Progenitor cell of endocrine pancreas (in vitro differentiated cells): Measurements from ENCODE around the gene LAMB4. TPM values are rescaled to one million over a fixed set of nuclear protein-coding genes. Genes with fewer than 3 reads are reported as not detected.

Source experiments
- DNase-seq: peaks from one replicate; pipeline ENCODE4 v3.0.0; 2021; ENCODE audit warnings: low spot score; ENCODE audit not compliant: unreplicated experiment
- H3K27ac Mint-ChIP-seq: 2 replicates; pipeline ENCODE4 v1.8.0; 2021; ENCODE audit warnings: mild to moderate bottlenecking, moderate library complexity, mixed read lengths
- H3K27me3 Mint-ChIP-seq: 2 replicates; pipeline ENCODE4 v1.8.0; 2021; ENCODE audit warnings: mixed read lengths
- H3K36me3 Mint-ChIP-seq: 2 replicates; pipeline ENCODE4 v1.8.0; 2022; ENCODE audit warnings: mixed read lengths; ENCODE audit not compliant: insufficient read depth
- H3K4me1 Mint-ChIP-seq: 2 replicates; pipeline ENCODE4 v1.8.0; 2021; ENCODE audit warnings: low read depth, mixed read lengths
- H3K4me3 Mint-ChIP-seq: 2 replicates; pipeline ENCODE4 v1.8.0; 2021; ENCODE audit warnings: low read depth, mild to moderate bottlenecking, moderate library complexity, mixed read lengths
- H3K9me3 Mint-ChIP-seq: 2 replicates; pipeline ENCODE4 v1.8.0; 2021; ENCODE audit warnings: low read depth, mixed read lengths
- long read RNA-seq: library from polyadenylated mRNA; unstranded; transcript quantifications from one replicate; pipeline ENCODE4 v2.0.0, GENCODE V29; 2020
- total RNA-seq: library from RNA; stranded (reverse); gene quantifications from 2 replicates; pipeline ENCODE4 v1.2.1, GENCODE V29; 2021
- TF ChIP-seq, protein P1 (sequence below): fragments of 200-600 bp; sonication (generic); IDR thresholded peaks from one replicate; pipeline ENCODE4 v1.5.0; 2021; ENCODE audit warnings: antibody characterized with exemption, mild to moderate bottlenecking; ENCODE audit not compliant: unreplicated experiment

The LAMB4 gene
- 0.12 and 0.91 TPM in 2 replicates for total RNA-seq
- long read RNA-seq: 0 reads

- TF ChIP-seq, protein P1, sequence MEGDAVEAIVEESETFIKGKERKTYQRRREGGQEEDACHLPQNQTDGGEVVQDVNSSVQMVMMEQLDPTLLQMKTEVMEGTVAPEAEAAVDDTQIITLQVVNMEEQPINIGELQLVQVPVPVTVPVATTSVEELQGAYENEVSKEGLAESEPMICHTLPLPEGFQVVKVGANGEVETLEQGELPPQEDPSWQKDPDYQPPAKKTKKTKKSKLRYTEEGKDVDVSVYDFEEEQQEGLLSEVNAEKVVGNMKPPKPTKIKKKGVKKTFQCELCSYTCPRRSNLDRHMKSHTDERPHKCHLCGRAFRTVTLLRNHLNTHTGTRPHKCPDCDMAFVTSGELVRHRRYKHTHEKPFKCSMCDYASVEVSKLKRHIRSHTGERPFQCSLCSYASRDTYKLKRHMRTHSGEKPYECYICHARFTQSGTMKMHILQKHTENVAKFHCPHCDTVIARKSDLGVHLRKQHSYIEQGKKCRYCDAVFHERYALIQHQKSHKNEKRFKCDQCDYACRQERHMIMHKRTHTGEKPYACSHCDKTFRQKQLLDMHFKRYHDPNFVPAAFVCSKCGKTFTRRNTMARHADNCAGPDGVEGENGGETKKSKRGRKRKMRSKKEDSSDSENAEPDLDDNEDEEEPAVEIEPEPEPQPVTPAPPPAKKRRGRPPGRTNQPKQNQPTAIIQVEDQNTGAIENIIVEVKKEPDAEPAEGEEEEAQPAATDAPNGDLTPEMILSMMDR: no peak
- Mint-ChIP-seq H3K9me3 (no peaks in the 10 kb centered on the region), H3K4me3 (no peak within 1 kb of the TSS), H3K27me3 (no peaks in the 10 kb centered on the region), H3K36me3 (peaks cover 1% of the 10 kb centered on the region), H3K4me1 (peaks cover 2% of the 10 kb centered on the region), H3K27ac (no peak within 1 kb of the TSS)
- DNase-seq: no peak
These were observed at the start of gene LAMB4 for GRCh38 chr7:108130261-108130660. TSS of gene LAMB4 (minus strand) at chr7:108130361. CDS start at chr7:108123164, 7,197 bp downstream.

GRCh38 chr7:108178398-108178797 lies 48.2 kb upstream of the LAMB4 start:
- TF ChIP-seq, protein P1: no peak
- H3K9me3 Mint-ChIP-seq: no peaks in the 10 kb centered on the region
- no peaks in the 10 kb centered on the region for H3K4me1 Mint-ChIP-seq
- H3K4me3 Mint-ChIP-seq: no peak overlapping the region
- no peak for DNase-seq
- no peaks in the 10 kb centered on the region for H3K36me3 Mint-ChIP-seq
- H3K27me3 Mint-ChIP-seq: no peaks in the 10 kb centered on the region
- H3K27ac Mint-ChIP-seq: no peak overlapping the region

- Mint-ChIP-seq H3K9me3 (no peaks in the 10 kb centered on the region), H3K36me3 (no peaks in the 10 kb centered on the region), H3K4me1 (no peaks in the 10 kb centered on the region), H3K27ac (no peak overlapping the region), H3K4me3 (no peak overlapping the region), H3K27me3 (no peaks in the 10 kb centered on the region)
- TF ChIP-seq, protein P1: no peak
- no peak for DNase-seq
These were observed 41.0 kb upstream of the LAMB4 start for GRCh38 chr7:108171164-108171563.

- H3K9me3 Mint-ChIP-seq: no peaks in the 10 kb centered on the region
- no peaks in the 10 kb centered on the region for H3K36me3 Mint-ChIP-seq
- DNase-seq: no peak
- TF ChIP-seq, protein P1: no peak
- no peaks in the 10 kb centered on the region for H3K27me3 Mint-ChIP-seq
- no peaks in the 10 kb centered on the region for H3K4me1 Mint-ChIP-seq
- H3K27ac Mint-ChIP-seq: no peak overlapping the region
- H3K4me3 Mint-ChIP-seq: no peak overlapping the region
These were observed 40.1 kb upstream of the LAMB4 start for GRCh38 chr7:108170251-108170650.

DNA sequence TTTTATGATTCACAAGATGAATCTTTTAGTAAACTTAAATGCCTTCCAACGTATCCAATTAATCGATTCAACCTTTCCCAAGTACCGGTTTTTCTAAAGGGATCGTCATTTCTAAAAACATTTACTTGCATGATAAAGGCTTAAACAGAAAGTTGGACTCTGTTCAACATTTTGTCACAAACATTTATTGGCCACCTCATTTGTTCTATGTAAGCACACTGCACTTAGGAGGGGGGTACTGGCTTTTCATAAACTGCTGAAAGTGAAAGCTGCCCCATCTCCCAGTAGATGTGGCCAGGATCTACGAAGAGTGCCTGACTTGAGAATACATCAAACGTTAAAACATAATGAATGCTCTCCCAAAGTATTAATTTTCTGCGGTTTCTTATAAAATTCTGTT lies 37.3 kb upstream of the LAMB4 start:
- DNase-seq: no peak
- no peaks in the 10 kb centered on the region for H3K4me1 Mint-ChIP-seq
- H3K36me3 Mint-ChIP-seq: no peaks in the 10 kb centered on the region
- H3K9me3 Mint-ChIP-seq: peaks cover 4% of the 10 kb centered on the region
- TF ChIP-seq, protein P1: no peak
- H3K27me3 Mint-ChIP-seq: no peaks in the 10 kb centered on the region
- H3K4me3 Mint-ChIP-seq: no peak overlapping the region
- no peak overlapping the region for H3K27ac Mint-ChIP-seq
